Type B pancreatic cell (in vitro differentiated cells): Measurements from ENCODE around the gene PI4K2A. TPM values are rescaled to one million over a fixed set of nuclear protein-coding genes. Genes with fewer than 3 reads are reported as not detected.
A peak's percentile ranks its signal among the peaks of the same experiment; 100 is the strongest.

Experiments used
- DNase-seq: peaks from one replicate; pipeline ENCODE4 v3.0.0; 2021; ENCODE audit warnings: mixed read lengths; ENCODE audit not compliant: unreplicated experiment; ENCODE audit errors: extremely low spot score
- H3K27ac Mint-ChIP-seq: 2 replicates; pipeline ENCODE4 v1.8.0; 2021; ENCODE audit warnings: mild to moderate bottlenecking, mixed read lengths
- H3K27me3 Mint-ChIP-seq: 2 replicates; pipeline ENCODE4 v1.8.0; 2021; ENCODE audit warnings: mixed read lengths
- H3K36me3 Mint-ChIP-seq: 2 replicates; pipeline ENCODE4 v1.8.0; 2021; ENCODE audit warnings: mixed read lengths
- H3K4me1 Mint-ChIP-seq: one replicate; pipeline ENCODE4 v1.8.0; 2021; ENCODE audit warnings: mixed read lengths; ENCODE audit not compliant: unreplicated experiment
- H3K4me3 Mint-ChIP-seq: 2 replicates; pipeline ENCODE4 v1.8.0; 2021; ENCODE audit warnings: mild to moderate bottlenecking, mixed read lengths
- H3K9me3 Mint-ChIP-seq: 2 replicates; pipeline ENCODE4 v1.8.0; 2021; ENCODE audit warnings: mixed read lengths
- CTCF ChIP-seq: fragments of 200-600 bp; sonication (generic); conservative IDR thresholded peaks from 2 replicates; pipeline ENCODE4 v1.5.0; 2021; ENCODE audit warnings: antibody characterized with exemption, mild to moderate bottlenecking
- total RNA-seq: library from RNA; stranded (reverse); gene quantifications from 2 replicates; pipeline ENCODE4 v1.2.1, GENCODE V29; 2021; ENCODE audit warnings: low replicate concordance

PI4K2A gene
- total RNA-seq, 1 donor from 2014 or later = 19.3 TPM

- no peak for DNase-seq
- no peaks in the 10 kb centered on the region for H3K9me3 Mint-ChIP-seq
- no peaks in the 10 kb centered on the region for H3K27me3 Mint-ChIP-seq
- H3K27ac Mint-ChIP-seq = peak overlapping the region; percentile 48
- no peak for TF ChIP-seq CTCF
- H3K4me3 Mint-ChIP-seq = no peak overlapping the region
- H3K4me1 Mint-ChIP-seq = no peaks in the 10 kb centered on the region
- H3K36me3 Mint-ChIP-seq = no peaks in the 10 kb centered on the region
These were observed 41.8 kb upstream of the PI4K2A start for GRCh38 chr10:97598407-97599271.

- H3K27me3 Mint-ChIP-seq = no peaks in the 10 kb centered on the region
- no peak for TF ChIP-seq CTCF
- peak overlapping the region; percentile 48 for H3K27ac Mint-ChIP-seq
- no peaks in the 10 kb centered on the region for H3K36me3 Mint-ChIP-seq
- DNase-seq = no peak
- H3K4me1 Mint-ChIP-seq = no peaks in the 10 kb centered on the region
- H3K9me3 Mint-ChIP-seq = no peaks in the 10 kb centered on the region
- H3K4me3 Mint-ChIP-seq = no peak overlapping the region
These were observed 41.2 kb upstream of the PI4K2A start for GRCh38 chr10:97599272-97599619.

- H3K4me1 Mint-ChIP-seq = no peaks in the 10 kb centered on the region
- no peak overlapping the region for H3K27ac Mint-ChIP-seq
- H3K36me3 Mint-ChIP-seq = no peaks in the 10 kb centered on the region
- no peak for DNase-seq
- no peak overlapping the region for H3K4me3 Mint-ChIP-seq
- no peaks in the 10 kb centered on the region for H3K27me3 Mint-ChIP-seq
- H3K9me3 Mint-ChIP-seq = no peaks in the 10 kb centered on the region
- TF ChIP-seq CTCF = no peak
These were observed 39.9 kb upstream of the PI4K2A start for GRCh38 chr10:97600616-97601015.

GRCh38 chr10:97601268-97602215 lies 38.9 kb upstream of the PI4K2A start:
- Mint-ChIP-seq H3K27me3 (no peaks in the 10 kb centered on the region), H3K4me1 (no peaks in the 10 kb centered on the region), H3K4me3 (no peak overlapping the region), H3K36me3 (no peaks in the 10 kb centered on the region), H3K9me3 (no peaks in the 10 kb centered on the region), H3K27ac (no peak overlapping the region)
- DNase-seq = no peak
- no peak for TF ChIP-seq CTCF

- Mint-ChIP-seq H3K9me3 (no peaks in the 10 kb centered on the region), H3K27me3 (no peaks in the 10 kb centered on the region), H3K4me3 (no peak overlapping the region), H3K4me1 (peaks cover 4% of the 10 kb centered on the region), H3K27ac (no peak overlapping the region), H3K36me3 (no peaks in the 10 kb centered on the region)
- no peak for DNase-seq
- TF ChIP-seq CTCF = no peak
These were observed 33.3 kb upstream of the PI4K2A start for GRCh38 chr10:97607095-97607636.
